Fibroblast of peridontal ligament (primary cell): ENCODE data around the gene KRR1.

Source experiments
- DNase-seq: peaks from one replicate; pipeline ENCODE4 v3.0.0-alpha.2; 2010; ENCODE audit errors: extremely low read depth

KRR1 gene

DNA sequence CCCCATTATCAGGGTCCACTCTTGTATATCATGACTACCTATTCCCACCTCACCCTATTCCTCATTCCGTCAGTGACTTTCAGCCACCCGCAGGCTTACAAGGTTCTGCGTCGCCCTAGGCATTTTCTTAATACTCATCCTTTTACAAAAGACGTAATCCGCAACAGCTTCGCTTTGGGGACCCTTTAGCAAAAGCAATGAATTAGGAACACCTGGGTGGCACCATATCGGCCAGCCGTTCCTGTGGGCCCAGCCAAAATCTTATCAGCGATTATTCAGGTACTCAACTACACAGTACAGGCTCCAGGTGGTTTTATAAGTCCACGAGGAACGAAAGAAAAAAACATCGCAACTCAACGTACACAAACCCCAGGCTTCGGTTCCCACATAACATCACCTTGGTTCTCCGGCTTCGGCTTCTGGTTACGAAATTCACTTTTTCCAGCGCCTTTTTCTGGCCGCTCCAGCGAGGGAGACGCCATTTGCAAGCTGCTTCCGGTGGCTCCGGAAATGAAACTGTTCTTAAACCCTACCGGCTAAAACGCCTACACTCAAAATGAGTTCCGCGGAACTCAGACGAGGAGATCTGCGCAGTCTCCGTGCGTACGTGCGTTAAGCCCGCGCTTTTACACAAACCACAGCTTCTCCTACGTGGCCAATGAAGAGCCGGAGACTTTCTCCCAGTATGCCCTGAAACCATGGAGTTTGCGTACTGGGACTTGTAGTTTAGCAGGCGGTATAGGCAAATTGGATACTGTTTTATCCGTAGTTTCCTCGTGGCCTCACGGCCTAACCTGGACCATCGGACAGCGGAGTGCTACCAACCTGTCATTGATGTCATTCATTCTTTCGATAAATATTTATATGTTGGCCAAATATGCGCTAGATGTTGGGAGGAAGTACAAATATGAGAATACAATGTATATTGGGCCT, at the start of gene KRR1:
KRR1 (minus strand) TSS at position 494 of the 933 bp plus-strand sequence; CDS start at position 482, 12 bp downstream.
- peak; percentile 99 for DNase-seq

GRCh38 chr12:75560167-75560566, 48.8 kb upstream of the KRR1 start:
- peak; percentile 72 for DNase-seq

- no peak for DNase-seq
Observed at GRCh38 chr12:75558287-75558686, 46.9 kb upstream of the KRR1 start.

- DNase-seq = peak; percentile 37
Observed at GRCh38 chr12:75556311-75556899, 45.0 kb upstream of the KRR1 start.

DNA sequence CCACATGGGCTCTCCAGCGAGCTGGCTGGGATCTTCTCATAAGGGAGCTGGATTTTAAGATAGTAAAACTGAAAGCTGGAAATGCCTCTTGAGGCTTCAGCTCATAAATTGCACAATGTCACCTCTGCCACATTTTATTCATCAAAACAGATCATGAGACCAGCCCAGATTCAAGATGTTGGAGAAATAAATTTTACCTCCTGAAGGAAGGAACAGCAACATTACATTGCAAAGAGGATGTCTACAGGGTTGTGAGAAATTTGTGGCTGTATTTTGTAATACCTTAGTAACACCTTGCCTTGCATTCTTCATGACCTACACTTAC, 43.1 kb upstream of the KRR1 start:
- DNase-seq = peak; percentile 45

GRCh38 chr12:75553836-75554555, 42.6 kb upstream of the KRR1 start:
- peak; percentile 48 for DNase-seq

GRCh38 chr12:75553398-75553797, 42.0 kb upstream of the KRR1 start:
- no peak for DNase-seq

DNA sequence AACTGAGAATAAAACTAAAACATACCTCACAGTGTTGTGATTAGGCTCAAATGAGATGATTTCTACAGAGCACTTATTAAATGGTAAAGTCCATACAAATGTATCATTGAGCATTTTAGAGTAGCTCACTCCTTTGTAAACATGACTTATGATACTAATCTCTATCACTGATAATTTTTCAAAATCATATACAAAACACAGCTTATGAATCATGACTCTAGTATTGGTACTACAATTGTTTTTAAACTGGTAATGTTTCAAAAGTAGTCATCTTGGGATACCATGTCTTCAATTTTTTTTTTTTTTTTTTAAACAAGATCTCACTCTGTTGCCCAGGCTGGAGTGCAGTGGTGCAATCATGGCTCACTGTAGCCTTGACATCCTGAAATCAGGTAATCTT, 40.1 kb upstream of the KRR1 start:
- DNase-seq = no peak

DNA sequence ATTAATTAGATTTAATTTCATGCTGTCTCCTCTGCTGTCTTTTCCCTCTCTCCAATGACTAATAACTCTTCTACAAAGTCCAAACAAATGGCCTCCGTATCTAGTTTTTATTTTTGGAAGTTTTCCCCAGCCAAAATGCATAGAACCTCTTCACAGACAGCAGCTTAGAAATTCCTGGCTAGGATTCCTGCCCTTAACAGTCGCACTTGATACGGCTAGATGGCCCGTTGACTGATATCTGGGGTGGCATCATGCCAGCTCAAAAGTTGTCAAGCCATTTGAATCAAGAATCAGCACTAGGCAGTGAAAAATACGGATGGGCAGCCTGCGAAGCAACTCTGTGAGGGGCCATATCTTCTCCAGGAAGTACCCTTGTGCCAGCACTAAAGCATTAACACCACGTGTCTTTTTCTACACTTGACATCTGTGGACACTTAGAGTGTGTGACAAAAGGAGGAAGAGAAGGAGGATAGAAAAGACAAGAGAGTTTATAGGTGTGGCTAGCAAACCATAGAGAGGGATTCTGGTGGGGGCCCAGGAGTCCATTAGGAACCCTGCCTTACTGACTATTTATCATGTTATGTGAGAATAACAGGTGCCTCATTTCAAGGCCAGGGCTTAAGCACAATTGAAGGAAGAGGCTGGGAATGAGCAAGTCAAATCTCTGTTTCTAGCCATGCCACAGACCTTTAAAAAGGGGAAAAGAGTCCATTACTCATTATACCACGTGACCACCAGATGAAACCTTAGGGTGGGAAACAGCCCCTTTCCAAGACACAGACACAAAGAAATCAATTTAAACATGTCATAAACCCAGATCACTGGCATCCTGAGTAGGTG, 39.2 kb upstream of the KRR1 start:
- no peak for DNase-seq

GRCh38 chr12:75549989-75550388, 38.6 kb upstream of the KRR1 start:
- no peak for DNase-seq

- no peak for DNase-seq
Observed at GRCh38 chr12:75548879-75549278, 37.5 kb upstream of the KRR1 start.

- no peak for DNase-seq
Observed at GRCh38 chr12:75545636-75546035, 34.2 kb upstream of the KRR1 start.

DNA sequence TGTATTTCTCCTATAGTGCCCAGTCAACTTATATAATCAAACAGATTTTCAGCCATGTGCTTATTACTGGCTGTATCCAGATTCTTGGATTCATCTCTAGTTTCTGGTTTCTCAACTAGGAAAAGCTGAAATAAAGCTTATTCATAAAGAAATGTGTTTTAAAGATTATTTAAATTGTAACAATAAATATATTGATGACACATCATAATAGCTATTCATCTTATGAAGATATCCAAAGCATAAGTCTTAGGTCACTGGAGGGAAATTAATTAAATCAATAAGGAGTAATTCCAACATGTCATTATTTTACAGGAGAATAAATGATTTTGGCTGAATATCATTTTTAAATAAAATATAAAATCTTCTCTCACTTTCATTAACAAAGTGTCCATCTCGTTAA, 32.1 kb upstream of the KRR1 start:
- no peak for DNase-seq

- peak; percentile 81 for DNase-seq
Observed at GRCh38 chr12:75542942-75543341, 31.5 kb upstream of the KRR1 start.

- no peak for DNase-seq
Observed at GRCh38 chr12:75539889-75540288, 28.5 kb upstream of the KRR1 start.

DNA sequence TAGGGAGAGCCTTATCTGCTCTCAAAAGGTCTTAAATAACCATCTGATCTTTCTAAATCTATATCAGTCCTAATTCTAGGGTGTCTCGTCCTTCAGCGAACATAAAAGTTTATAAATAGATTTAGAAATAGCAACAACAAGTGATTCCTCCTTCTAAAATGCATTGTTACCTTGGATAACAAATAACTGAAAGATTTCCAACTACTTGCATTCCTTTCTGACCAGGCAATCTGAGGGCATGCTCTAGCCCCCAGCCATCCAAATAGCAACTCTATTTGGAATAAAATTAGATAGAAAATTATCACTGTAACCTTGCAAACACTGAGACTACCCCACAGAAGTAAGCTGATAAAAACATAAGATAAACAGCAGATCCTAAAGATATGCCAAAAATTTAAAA, 21.8 kb upstream of the KRR1 start:
- no peak for DNase-seq

GRCh38 chr12:75529826-75530225, 18.4 kb upstream of the KRR1 start:
- DNase-seq = no peak

DNA sequence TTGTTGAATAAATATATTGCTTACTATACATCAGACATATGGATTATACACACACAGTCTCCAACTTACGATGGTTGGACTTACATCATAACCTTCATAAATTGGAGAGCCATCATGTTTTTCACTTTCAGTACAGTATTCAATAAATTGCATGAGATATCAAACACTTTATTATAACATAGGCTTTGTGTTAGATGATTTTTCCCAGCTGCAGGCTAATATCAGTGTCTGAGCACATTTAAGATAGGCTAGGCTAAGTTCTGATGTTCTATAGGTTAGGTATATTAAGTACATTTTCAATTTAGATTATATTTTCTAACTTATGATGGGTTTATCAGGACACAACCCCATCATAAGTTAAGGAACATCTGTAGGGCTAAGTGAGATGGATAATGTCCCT, 17.9 kb upstream of the KRR1 start:
- no peak for DNase-seq

DNA sequence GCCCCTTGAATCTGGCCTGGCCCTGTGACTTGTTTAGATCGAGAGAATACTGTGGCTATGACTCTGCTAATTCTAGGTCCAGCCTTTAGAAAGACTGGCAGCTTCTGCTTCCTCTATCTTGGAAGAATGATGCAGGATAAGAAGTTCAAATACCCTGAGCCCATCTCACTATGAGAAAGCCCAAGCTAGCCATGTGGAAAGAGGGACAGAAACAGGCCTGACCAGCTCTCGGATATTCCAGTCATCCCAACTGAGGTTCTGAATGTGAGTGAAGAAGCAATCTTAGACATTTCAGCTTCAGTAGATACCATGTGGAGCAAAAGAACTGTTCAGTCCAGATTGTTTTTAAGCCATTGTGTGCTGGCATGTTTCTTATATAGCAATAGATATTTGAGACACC, 17.3 kb upstream of the KRR1 start:
- DNase-seq = no peak

DNA sequence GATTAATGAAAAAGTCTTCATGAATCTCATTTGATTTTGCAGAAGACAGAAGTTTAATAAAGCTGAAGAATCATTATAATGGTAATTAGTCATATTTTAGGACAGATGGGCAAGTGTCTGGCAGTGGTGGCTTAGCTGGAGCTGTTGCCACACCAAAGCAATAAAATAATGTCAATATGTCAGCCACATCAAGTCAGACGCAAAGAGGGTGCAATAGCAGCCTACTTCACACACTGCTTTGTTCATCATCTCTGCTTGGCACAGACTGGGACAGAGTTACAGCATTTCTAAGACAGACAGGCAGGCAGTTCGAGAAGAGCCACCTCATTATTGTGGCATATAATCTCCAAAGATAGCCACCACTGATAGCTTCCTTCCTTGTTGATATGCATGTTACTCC, 16.9 kb upstream of the KRR1 start:
- no peak for DNase-seq

GRCh38 chr12:75526655-75527511, 15.5 kb upstream of the KRR1 start:
- peak; percentile 86 for DNase-seq
